Loucy (cell line): ENCODE data around the gene VPS13D.

Experiments
- H2AFZ ChIP-seq: fragments of 200-600 bp; sonication (generic); 2 replicates; pipeline ENCODE4 v1.6.0; 2016; ENCODE audit warnings: antibody characterized with exemption, mild to moderate bottlenecking, low read length, moderate library complexity
- H3F3A ChIP-seq: fragments of 200-600 bp; 2 replicates; pipeline ENCODE4 v1.6.0; 2016; ENCODE audit warnings: antibody characterized with exemption, low read depth, mild to moderate bottlenecking
- H3K27me3 ChIP-seq: fragments of 200-600 bp; sonication (generic); 2 replicates; pipeline ENCODE4 v1.6.1; 2014; ENCODE audit warnings: low read length, mild to moderate bottlenecking; ENCODE audit not compliant: insufficient read depth, poor library complexity, severe bottlenecking
- H3K36me3 ChIP-seq: fragments of 200-600 bp; sonication (generic); 2 replicates; pipeline ENCODE4 v1.6.1; 2016; ENCODE audit warnings: low read length; ENCODE audit not compliant: insufficient read depth
- H3K4me1 ChIP-seq: fragments of 200-600 bp; sonication (generic); 2 replicates; pipeline ENCODE4 v1.5.1; 2014; ENCODE audit warnings: low read length, mild to moderate bottlenecking; ENCODE audit not compliant: insufficient read depth, poor library complexity, severe bottlenecking
- H3K4me2 ChIP-seq: fragments of 200-600 bp; sonication (generic); 2 replicates; pipeline ENCODE4 v1.6.0; 2014; ENCODE audit warnings: antibody characterized with exemption, low read length, low read depth, mild to moderate bottlenecking; ENCODE audit not compliant: poor library complexity, severe bottlenecking
- H3K4me3 ChIP-seq: fragments of 200-600 bp; sonication (generic); 2 replicates; pipeline ENCODE4 v1.5.1; 2014; ENCODE audit warnings: low read length, mild to moderate bottlenecking, mixed read lengths; ENCODE audit not compliant: poor library complexity, severe bottlenecking
- H3K79me2 ChIP-seq: fragments of 200-600 bp; sonication (generic); 2 replicates; pipeline ENCODE4 v1.6.1; 2014; ENCODE audit warnings: low read length; ENCODE audit not compliant: insufficient read depth
- H3K9ac ChIP-seq: fragments of 200-600 bp; sonication (generic); 2 replicates; pipeline ENCODE4 v1.6.0; 2014; ENCODE audit warnings: mild to moderate bottlenecking, low read depth, low read length, moderate library complexity; ENCODE audit not compliant: poor library complexity, severe bottlenecking
- H3K9me2 ChIP-seq: fragments of 200-600 bp; sonication (generic); replicated peaks from 2 replicates; pipeline ENCODE4 v1.6.1; 2016; ENCODE audit warnings: low read depth, low read length, mixed read lengths
- H3K9me3 ChIP-seq: fragments of 200-600 bp; sonication (generic); 2 replicates; pipeline ENCODE4 v1.6.1; 2014; ENCODE audit warnings: mild to moderate bottlenecking, antibody characterized with exemption, low read length, low read depth; ENCODE audit not compliant: insufficient read depth
- H4K20me1 ChIP-seq: fragments of 200-600 bp; sonication (generic); 2 replicates; pipeline ENCODE4 v1.6.0; 2014; ENCODE audit warnings: antibody characterized with exemption, low read length, mild to moderate bottlenecking; ENCODE audit not compliant: insufficient read depth, poor library complexity, severe bottlenecking
- EZH2phosphoT487 ChIP-seq: fragments of 200-600 bp; IDR thresholded peaks from 2 replicates; pipeline ENCODE4 v1.6.1; 2018; ENCODE audit warnings: antibody characterized with exemption, mild to moderate bottlenecking, moderate library complexity, borderline replicate concordance
- TF ChIP-seq, protein P1 (sequence below): fragments of 200-600 bp; sonication (generic); conservative IDR thresholded peaks from 2 replicates; pipeline ENCODE4 v1.5.1; 2014; ENCODE audit warnings: mild to moderate bottlenecking, antibody characterized with exemption, low read length

Gene VPS13D

DNA sequence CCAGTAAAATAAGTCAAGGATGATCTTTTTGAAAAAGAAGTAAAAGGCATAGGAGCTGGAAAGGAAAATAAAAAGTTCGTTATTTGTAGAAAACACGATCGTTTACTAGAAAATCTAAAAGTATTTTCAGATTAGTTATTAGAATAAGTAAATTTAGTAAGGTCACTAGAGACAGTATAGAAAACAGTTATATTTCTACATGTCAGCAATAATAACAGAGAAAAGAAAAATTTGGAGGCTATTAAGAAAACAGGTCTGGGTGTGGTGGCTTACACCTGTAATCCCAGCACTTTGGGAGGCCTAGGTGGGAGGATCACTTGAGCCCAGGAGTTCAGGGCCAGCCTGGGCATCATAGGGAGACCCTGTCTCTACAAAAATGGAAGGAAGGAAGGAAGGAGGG, 181.3 kb downstream of the VPS13D start:
- no peak overlapping the region for H3K9ac ChIP-seq
- H3K36me3 ChIP-seq = no peaks in the 10 kb centered on the region
- no peaks in the 10 kb centered on the region for H3F3A ChIP-seq
- no peak overlapping the region for H2AFZ ChIP-seq
- TF ChIP-seq EZH2phosphoT487 = no peak
- TF ChIP-seq, protein P1, sequence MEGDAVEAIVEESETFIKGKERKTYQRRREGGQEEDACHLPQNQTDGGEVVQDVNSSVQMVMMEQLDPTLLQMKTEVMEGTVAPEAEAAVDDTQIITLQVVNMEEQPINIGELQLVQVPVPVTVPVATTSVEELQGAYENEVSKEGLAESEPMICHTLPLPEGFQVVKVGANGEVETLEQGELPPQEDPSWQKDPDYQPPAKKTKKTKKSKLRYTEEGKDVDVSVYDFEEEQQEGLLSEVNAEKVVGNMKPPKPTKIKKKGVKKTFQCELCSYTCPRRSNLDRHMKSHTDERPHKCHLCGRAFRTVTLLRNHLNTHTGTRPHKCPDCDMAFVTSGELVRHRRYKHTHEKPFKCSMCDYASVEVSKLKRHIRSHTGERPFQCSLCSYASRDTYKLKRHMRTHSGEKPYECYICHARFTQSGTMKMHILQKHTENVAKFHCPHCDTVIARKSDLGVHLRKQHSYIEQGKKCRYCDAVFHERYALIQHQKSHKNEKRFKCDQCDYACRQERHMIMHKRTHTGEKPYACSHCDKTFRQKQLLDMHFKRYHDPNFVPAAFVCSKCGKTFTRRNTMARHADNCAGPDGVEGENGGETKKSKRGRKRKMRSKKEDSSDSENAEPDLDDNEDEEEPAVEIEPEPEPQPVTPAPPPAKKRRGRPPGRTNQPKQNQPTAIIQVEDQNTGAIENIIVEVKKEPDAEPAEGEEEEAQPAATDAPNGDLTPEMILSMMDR = no peak
- H3K9me2 ChIP-seq = no peaks in the 10 kb centered on the region
- no peaks in the 10 kb centered on the region for H3K4me1 ChIP-seq
- no peak overlapping the region for H3K4me3 ChIP-seq
- no peak overlapping the region for H3K4me2 ChIP-seq
- no peaks in the 10 kb centered on the region for H4K20me1 ChIP-seq
- no peaks in the 10 kb centered on the region for H3K27me3 ChIP-seq
- no peaks in the 10 kb centered on the region for H3K79me2 ChIP-seq
- peaks cover 5% of the 10 kb centered on the region for H3K9me3 ChIP-seq

DNA sequence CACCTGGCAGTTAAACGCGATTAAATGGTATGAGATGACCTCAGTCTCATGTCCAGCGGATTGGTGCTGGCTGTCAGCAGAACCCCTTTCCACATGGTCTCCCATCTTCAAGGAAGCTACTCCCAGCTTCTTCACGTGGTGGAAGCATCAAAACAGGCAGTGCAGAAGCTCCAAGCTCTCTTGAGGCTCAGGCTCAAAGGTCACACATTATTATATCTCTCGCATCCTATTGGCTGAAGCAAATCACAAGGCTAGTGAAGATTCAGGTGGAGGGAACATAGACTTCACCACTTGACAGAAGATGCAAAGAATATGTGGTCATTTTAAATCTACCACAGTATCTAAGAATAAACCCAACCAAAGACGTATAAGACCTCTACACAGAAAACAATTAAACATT, 181.9 kb downstream of the VPS13D start:
- Histone ChIP-seq H3K36me3 (no peaks in the 10 kb centered on the region; the same call in 1 of the 2 replicates), H3K27me3 (no peaks in the 10 kb centered on the region), H2AFZ (no peak overlapping the region), H3K9me3 (peaks cover 5% of the 10 kb centered on the region), H3K4me1 (no peaks in the 10 kb centered on the region), H3K79me2 (no peaks in the 10 kb centered on the region), H3K9ac (no peak overlapping the region), H3K4me3 (no peak overlapping the region), H4K20me1 (no peaks in the 10 kb centered on the region), H3F3A (no peaks in the 10 kb centered on the region), H3K9me2 (no peaks in the 10 kb centered on the region), H3K4me2 (no peak overlapping the region)
- TF ChIP-seq, protein P1 = no peak
- no peak for TF ChIP-seq EZH2phosphoT487

DNA sequence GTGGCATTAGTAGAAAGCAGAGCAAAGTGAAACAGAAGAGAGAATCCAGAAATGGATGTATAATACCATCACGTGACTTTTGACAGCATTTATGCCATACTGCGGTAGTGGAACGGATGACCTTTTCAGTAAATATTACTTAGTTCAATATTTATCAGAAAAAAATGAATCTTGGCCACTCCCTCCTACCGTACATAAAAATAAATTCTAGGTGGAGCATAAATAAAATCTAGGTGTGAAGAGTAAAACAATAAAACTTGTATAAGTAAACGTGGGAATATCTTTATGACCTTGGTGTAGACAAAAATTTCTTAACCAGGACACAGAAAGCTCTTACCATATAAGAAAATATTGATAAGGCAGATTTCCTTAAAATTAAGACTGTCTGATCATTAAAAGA, 182.6 kb downstream of the VPS13D start:
- Histone ChIP-seq H3K9ac (no peak overlapping the region), H4K20me1 (no peaks in the 10 kb centered on the region), H3K27me3 (no peaks in the 10 kb centered on the region), H3K4me1 (no peaks in the 10 kb centered on the region), H3K4me2 (no peak overlapping the region), H2AFZ (no peak overlapping the region), H3K9me3 (peaks cover 5% of the 10 kb centered on the region), H3K79me2 (no peaks in the 10 kb centered on the region), H3K9me2 (no peaks in the 10 kb centered on the region), H3F3A (no peaks in the 10 kb centered on the region), H3K36me3 (no peaks in the 10 kb centered on the region; the same call in 1 of the 2 replicates), H3K4me3 (no peak overlapping the region)
- no peak for TF ChIP-seq EZH2phosphoT487
- TF ChIP-seq, protein P1 = no peak
